Uterus (tissue), 4 donors: ENCODE results near the gene PMIS2. TPM values are rescaled to one million over a fixed set of nuclear protein-coding genes. Genes with fewer than 3 reads are reported as not detected.

Source experiments
- DNase-seq, 2 donors: peaks; one replicate each; pipeline ENCODE4 v3.0.0-alpha.2; 2019 to 2020
- H3K27ac ChIP-seq, 2 donors: fragments of 200-600 bp; sonication (generic); 1 replicate in 1 of 2; 2 replicates in 1 of 2; pipeline ENCODE4 v1.5.1; 2016 to 2018
- H3K27me3 ChIP-seq, 2 donors: fragments of 200-600 bp; sonication (generic); one replicate each; pipeline ENCODE4 v1.5.1; 2018 to 2019; ENCODE audit warnings: control low read depth in 1 of 2
- H3K36me3 ChIP-seq, 2 donors: fragments of 200-600 bp; sonication (generic); one replicate each; pipeline ENCODE4 v1.5.1; 2019; ENCODE audit warnings: control low read depth in 1 of 2
- H3K4me1 ChIP-seq, 2 donors: fragments of 200-600 bp; sonication (generic); one replicate each; pipeline ENCODE4 v1.5.1; 2018 to 2019; ENCODE audit warnings: control low read depth in 1 of 2
- H3K4me3 ChIP-seq, 2 donors: fragments of 200-600 bp; sonication (generic); 1 replicate in 1 of 2; 2 replicates in 1 of 2; pipeline ENCODE4 v1.5.1; 2018 to 2019; ENCODE audit warnings: mild to moderate bottlenecking in 1 of 2
- H3K9me3 ChIP-seq, 2 donors: fragments of 200-600 bp; sonication (generic); one replicate each; pipeline ENCODE4 v1.5.1; 2019; ENCODE audit warnings: control low read depth in 1 of 2
- POLR2A ChIP-seq, 2 donors: fragments of 450-650 bp; IDR thresholded peaks; one replicate each; pipeline ENCODE4 v1.6.1; 2016; ENCODE audit warnings: antibody characterized with exemption in 2 of 2, mild to moderate bottlenecking in 1 of 2, moderate library complexity in 1 of 2
- intact Hi-C: fragments of 100-400 bp; cut with DNase I; formaldehyde crosslinking; loops from one replicate; pipeline ENCODE4 v1.15.1; 2023; ENCODE audit warnings: low total_unique reads
- total RNA-seq, 4 donors: library from RNA; depleted of rRNA in 3 of 4; stranded (reverse); fragments of >200 nt in 3 of 4; gene quantifications; one replicate each; pipeline versions ENCODE4 v1.1.0 to v1.2.4, GENCODE V29; 2014 to 2023
- TF ChIP-seq, protein P1 (sequence below), 4 experiments: fragments of 200-600 bp in 2 of 4; fragments of 450-650 bp in 2 of 4; sonication (generic) in 2 of 4; IDR thresholded peaks; one replicate each; pipeline ENCODE4 v1.5.1; 2016 to 2019; ENCODE audit warnings: antibody characterized with exemption in 4 of 4, mild to moderate bottlenecking in 2 of 4, moderate library complexity in 1 of 4
- donor health status: DM: yes; HTN: yes; CAD: no.

The PMIS2 gene
- total RNA-seq, 4 donors from 2014 or later = not detected

DNA sequence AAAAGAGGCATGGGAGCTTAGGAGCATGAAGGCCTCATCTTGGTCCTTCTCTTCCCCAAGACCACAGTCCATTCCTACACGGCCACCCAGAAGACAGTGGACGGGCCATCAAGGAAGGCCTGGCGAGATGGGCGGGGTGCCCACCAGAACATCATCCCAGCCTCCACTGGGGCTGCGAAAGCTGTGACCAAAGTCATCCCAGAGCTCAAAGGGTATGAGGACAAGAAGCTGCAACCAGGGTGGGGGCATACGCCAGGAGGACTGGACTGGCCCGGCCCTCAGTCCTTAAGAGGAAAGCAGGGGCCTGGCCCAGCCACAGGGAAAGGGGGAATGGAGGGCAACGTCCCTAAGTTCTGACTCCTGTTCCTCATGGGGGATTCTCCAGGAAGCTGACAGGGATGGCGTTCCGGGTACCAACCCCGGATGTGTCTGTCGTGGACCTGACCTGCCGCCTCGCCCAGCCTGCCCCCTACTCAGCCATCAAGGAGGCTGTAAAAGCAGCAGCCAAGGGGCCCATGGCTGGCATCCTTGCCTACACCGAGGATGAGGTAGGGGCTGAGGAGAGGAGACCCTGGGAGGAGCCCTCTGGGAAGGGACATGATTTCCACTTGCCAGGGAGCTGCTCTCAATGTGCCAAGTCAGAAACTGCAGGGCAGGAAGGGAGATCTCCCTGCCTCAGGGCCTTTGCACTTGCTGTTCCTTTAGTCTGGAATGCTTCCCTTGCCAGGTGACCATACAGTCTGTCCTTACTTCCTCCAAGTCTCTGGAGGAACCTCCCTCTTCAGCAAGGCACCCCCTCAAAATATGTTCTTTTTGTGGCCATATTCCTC lies 42.5 kb upstream of the PMIS2 start:
- Histone ChIP-seq H3K4me3 (no peak overlapping the region), H3K27ac (no peak overlapping the region), H3K9me3 (no peaks in the 10 kb centered on the region), H3K36me3 (no peaks in the 10 kb centered on the region), H3K27me3 (no peaks in the 10 kb centered on the region), H3K4me1 (peaks cover 0 to 15% of the 10 kb centered on the region in 2 donors)
- intact Hi-C loops = loop anchor here (10.0 kb wide), 1 partner anchor 171 kb away; the partner anchor contains the start of gene KMT2B
- TF ChIP-seq POLR2A (IDR thresholded peaks at IDR 0.05) = no peak
- TF ChIP-seq, protein P1, sequence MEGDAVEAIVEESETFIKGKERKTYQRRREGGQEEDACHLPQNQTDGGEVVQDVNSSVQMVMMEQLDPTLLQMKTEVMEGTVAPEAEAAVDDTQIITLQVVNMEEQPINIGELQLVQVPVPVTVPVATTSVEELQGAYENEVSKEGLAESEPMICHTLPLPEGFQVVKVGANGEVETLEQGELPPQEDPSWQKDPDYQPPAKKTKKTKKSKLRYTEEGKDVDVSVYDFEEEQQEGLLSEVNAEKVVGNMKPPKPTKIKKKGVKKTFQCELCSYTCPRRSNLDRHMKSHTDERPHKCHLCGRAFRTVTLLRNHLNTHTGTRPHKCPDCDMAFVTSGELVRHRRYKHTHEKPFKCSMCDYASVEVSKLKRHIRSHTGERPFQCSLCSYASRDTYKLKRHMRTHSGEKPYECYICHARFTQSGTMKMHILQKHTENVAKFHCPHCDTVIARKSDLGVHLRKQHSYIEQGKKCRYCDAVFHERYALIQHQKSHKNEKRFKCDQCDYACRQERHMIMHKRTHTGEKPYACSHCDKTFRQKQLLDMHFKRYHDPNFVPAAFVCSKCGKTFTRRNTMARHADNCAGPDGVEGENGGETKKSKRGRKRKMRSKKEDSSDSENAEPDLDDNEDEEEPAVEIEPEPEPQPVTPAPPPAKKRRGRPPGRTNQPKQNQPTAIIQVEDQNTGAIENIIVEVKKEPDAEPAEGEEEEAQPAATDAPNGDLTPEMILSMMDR (IDR thresholded peaks at IDR 0.05) = no peak
- no peak for DNase-seq

DNA sequence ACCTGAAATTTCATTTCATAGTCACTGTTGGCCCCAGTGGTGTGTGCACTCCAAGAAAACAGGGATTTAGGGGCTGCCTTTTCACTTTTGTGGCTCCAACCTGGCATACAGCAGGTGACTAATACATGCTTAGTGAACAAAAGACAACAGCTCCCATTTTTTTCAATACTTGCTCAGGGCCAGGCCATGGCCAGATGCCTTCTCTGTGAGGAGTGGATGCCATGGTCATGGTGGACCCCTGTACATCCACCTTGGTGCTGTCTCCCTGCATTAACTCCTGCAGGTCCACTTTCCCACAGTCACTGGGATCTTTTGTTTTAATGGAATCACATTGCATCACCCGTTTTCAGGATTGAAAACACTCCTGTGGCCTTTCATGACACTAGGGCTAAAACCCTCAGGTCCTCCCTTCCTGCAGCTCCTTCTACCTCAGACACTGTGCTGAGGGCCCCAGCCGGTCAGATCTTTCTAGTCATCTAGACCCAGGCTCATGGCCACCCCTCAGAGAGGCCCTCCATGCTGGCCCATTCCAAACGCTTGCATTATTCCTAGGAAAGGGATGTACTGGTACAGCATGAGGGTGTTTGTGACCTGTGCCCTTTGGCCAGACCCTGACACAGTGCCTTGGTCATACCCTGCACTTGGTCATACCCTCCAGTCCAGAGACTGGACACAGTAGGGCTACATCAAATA lies 41.7 kb upstream of the PMIS2 start:
- peak overlapping the region; percentile 62 to 82 for H3K27ac ChIP-seq
- H3K4me1 ChIP-seq = peaks cover 0 to 15% of the 10 kb centered on the region in 2 donors
- intact Hi-C loops = loop anchor here (10.0 kb wide), 1 partner anchor 171 kb away; the partner anchor contains the start of gene KMT2B
- H3K9me3 ChIP-seq = no peaks in the 10 kb centered on the region
- no peaks in the 10 kb centered on the region for H3K36me3 ChIP-seq
- H3K27me3 ChIP-seq = no peaks in the 10 kb centered on the region
- TF ChIP-seq, protein P1 (IDR thresholded peaks at IDR 0.05) = no peak
- TF ChIP-seq POLR2A (IDR thresholded peaks at IDR 0.05) = no peak
- H3K4me3 ChIP-seq = peak overlapping the region; percentile 66 to 77
- DNase-seq = no peak

DNA sequence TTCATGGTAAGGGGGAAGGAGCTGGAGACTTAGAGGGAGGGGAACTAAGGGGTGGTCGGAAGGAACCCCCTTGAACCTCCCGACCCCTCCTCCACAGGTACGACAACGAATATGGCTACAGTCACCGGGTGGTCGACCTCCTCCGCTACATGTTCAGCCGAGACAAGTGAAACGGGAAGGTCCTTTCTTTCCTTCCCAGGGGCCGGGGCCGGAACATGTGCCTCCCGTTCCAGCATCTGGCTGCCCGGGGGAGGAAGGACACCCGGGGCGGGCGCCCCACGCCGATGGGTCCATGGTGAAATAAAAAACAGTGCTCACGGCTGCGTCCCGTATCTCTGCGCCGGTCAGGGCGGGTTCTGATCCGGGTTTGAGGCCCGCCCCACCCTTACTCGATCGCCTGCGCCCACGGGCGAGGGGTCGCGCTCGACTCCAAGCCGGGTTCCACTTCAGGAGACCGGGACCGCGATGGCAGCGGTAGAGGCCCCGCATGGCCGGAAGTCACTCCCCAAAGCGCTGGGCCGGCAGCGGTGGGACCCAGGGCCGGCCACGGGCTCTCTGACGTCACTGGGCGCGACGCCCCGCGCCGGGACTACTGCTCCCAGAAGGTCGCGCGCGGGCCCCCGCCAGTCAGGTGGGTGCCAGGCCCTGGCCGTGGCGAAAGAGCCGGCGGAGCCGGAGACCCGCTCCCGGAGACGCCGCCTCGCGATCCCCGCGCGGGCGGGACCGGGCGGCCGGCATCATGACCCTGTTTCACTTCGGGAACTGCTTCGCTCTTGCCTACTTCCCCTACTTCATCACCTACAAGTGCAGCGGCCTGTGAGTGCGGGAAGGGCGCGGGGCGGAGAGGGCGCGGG lies 40.7 kb upstream of the PMIS2 start, which contains the start of gene TMEM147:
TSS of gene TMEM147 (plus strand) at position 626 of the 854 bp plus-strand sequence. CDS start at position 740, 114 bp downstream.
- H3K4me3 ChIP-seq = peak within 1 kb of the TSS; percentile 66 to 77
- peak within 1 kb of the TSS; percentile 62 to 82 for H3K27ac ChIP-seq
- intact Hi-C loops = loop anchor here (10.0 kb wide), 1 partner anchor 170 kb away; the partner anchor contains the start of gene KMT2B
- DNase-seq = peak; percentile 91 to 93
- H3K9me3 ChIP-seq = no peaks in the 10 kb centered on the region
- H3K36me3 ChIP-seq = no peaks in the 10 kb centered on the region
- peak; percentile 27 to 62 for TF ChIP-seq POLR2A (IDR thresholded peaks at IDR 0.05)
- TF ChIP-seq, protein P1 (IDR thresholded peaks at IDR 0.05) = peak in 1 of 4 experiments; percentile 37
- peaks cover 0 to 15% of the 10 kb centered on the region in 2 donors for H3K4me1 ChIP-seq
- H3K27me3 ChIP-seq = no peaks in the 10 kb centered on the region

DNA sequence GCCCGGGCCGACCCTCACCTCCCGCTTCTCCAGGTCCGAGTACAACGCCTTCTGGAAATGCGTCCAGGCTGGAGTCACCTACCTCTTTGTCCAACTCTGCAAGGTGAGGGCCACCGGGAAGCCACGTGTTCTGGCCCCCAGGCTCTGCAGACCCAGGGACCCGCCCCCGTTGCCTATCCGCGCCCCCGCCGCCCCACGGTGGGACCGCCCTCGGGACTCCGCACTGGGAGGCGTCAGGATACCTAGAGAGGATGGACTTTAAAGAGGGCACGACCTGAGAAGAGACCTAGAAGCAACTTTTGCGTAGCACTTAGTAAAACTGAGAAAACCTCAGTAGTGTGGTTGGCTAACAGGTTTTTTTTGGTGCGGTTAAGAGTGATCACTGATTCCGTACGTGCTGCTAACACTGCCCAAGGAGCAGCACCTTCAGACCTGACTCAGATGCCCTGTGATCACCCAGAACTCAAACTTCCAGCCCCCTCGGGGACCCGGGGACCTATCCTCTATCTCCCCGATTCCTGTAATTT lies 40.1 kb upstream of the PMIS2 start:
- peak in 1 of 2 donors; percentile 41 for DNase-seq
- intact Hi-C loops = loop anchor here (10.0 kb wide), 1 partner anchor 169 kb away; the partner anchor contains the start of gene KMT2B
- Histone ChIP-seq H3K27ac (peak overlapping the region; percentile 62 to 82), H3K4me3 (peak overlapping the region; percentile 66 to 77), H3K27me3 (no peaks in the 10 kb centered on the region), H3K4me1 (peaks cover 0 to 15% of the 10 kb centered on the region in 2 donors), H3K9me3 (no peaks in the 10 kb centered on the region), H3K36me3 (no peaks in the 10 kb centered on the region)
- TF ChIP-seq POLR2A (IDR thresholded peaks at IDR 0.05) = no peak
- TF ChIP-seq, protein P1 (IDR thresholded peaks at IDR 0.05) = no peak
